ENCODE measurements around the gene MUC5AC.
"Not testable (repeated sequence)": the region's sequence is repeated elsewhere in the genome, so short reads cannot be mapped to it uniquely, and the experiment has no call there.

MUC5AC gene

GRCh38 chr11:1238767-1239595 is 81.2 kb downstream of the MUC5AC start:
- no peak overlapping the region for H3K4me3 ChIP-seq (ENCODE audit: low read length)
- no peak overlapping the region for H3K9ac ChIP-seq (ENCODE audit: low read depth, low read length)
- H3K27ac ChIP-seq (ENCODE audit: low read length): no peak overlapping the region
- H3K4me1 ChIP-seq (ENCODE audit: insufficient read depth, low read length): no peaks in the 10 kb centered on the region
- no peaks in the 10 kb centered on the region for H3K27me3 ChIP-seq (ENCODE audit: insufficient read depth, low read length)
- H3K9me3 ChIP-seq (ENCODE audit: insufficient read depth, low read depth, low read length): no peaks in the 10 kb centered on the region; the same call in 1 of the 2 replicates
- H3K36me3 ChIP-seq (ENCODE audit: insufficient read depth, low read depth, low read length): no peaks in the 10 kb centered on the region

- no peaks in the 10 kb centered on the region for H3K36me3 ChIP-seq (ENCODE audit: insufficient read depth, low read depth, low read length)
- no peak overlapping the region for H3K4me3 ChIP-seq (ENCODE audit: low read length)
- no peaks in the 10 kb centered on the region for H3K4me1 ChIP-seq (ENCODE audit: insufficient read depth, low read length)
- H3K27me3 ChIP-seq (ENCODE audit: insufficient read depth, low read length): no peaks in the 10 kb centered on the region
- H3K9me3 ChIP-seq (ENCODE audit: insufficient read depth, low read depth, low read length): no peaks in the 10 kb centered on the region; the same call in 1 of the 2 replicates
- no peak overlapping the region for H3K9ac ChIP-seq (ENCODE audit: low read depth, low read length)
- no peak overlapping the region for H3K27ac ChIP-seq (ENCODE audit: low read length)
Observed at GRCh38 chr11:1239596-1240205, 81.9 kb downstream of the MUC5AC start.

GRCh38 chr11:1240771-1241170 is 83.0 kb downstream of the MUC5AC start:
- Histone ChIP-seq H3K9ac (ENCODE audit: low read depth, low read length) (no peak overlapping the region), H3K27ac (ENCODE audit: low read length) (no peak overlapping the region), H3K36me3 (ENCODE audit: insufficient read depth, low read depth, low read length) (no peaks in the 10 kb centered on the region), H3K4me1 (ENCODE audit: insufficient read depth, low read length) (no peaks in the 10 kb centered on the region), H3K27me3 (ENCODE audit: insufficient read depth, low read length) (no peaks in the 10 kb centered on the region), H3K4me3 (ENCODE audit: low read length) (no peak overlapping the region), H3K9me3 (ENCODE audit: insufficient read depth, low read depth, low read length) (no peaks in the 10 kb centered on the region; the same call in 1 of the 2 replicates)

GRCh38 chr11:1241706-1242105 is 84.0 kb downstream of the MUC5AC start:
- no peak overlapping the region for H3K27ac ChIP-seq (ENCODE audit: low read length)
- no peaks in the 10 kb centered on the region for H3K4me1 ChIP-seq (ENCODE audit: insufficient read depth, low read length)
- H3K9ac ChIP-seq (ENCODE audit: low read depth, low read length): no peak overlapping the region
- no peak overlapping the region for H3K4me3 ChIP-seq (ENCODE audit: low read length)
- no peaks in the 10 kb centered on the region for H3K27me3 ChIP-seq (ENCODE audit: insufficient read depth, low read length)
- peaks cover 3% of the 10 kb centered on the region; the same call in 1 of the 2 replicates for H3K9me3 ChIP-seq (ENCODE audit: insufficient read depth, low read depth, low read length)
- no peaks in the 10 kb centered on the region for H3K36me3 ChIP-seq (ENCODE audit: insufficient read depth, low read depth, low read length)

- Histone ChIP-seq H3K4me1 (ENCODE audit: insufficient read depth, low read length) (no peaks in the 10 kb centered on the region), H3K27ac (ENCODE audit: low read length) (no peak overlapping the region), H3K4me3 (ENCODE audit: low read length) (no peak overlapping the region), H3K27me3 (ENCODE audit: insufficient read depth, low read length) (no peaks in the 10 kb centered on the region), H3K9ac (ENCODE audit: low read depth, low read length) (no peak overlapping the region), H3K9me3 (ENCODE audit: insufficient read depth, low read depth, low read length) (peaks cover 3% of the 10 kb centered on the region; the same call in 1 of the 2 replicates), H3K36me3 (ENCODE audit: insufficient read depth, low read depth, low read length) (no peaks in the 10 kb centered on the region)
Observed at GRCh38 chr11:1242289-1242688, 84.5 kb downstream of the MUC5AC start.

- not testable (repeated sequence) for H3K27me3 ChIP-seq (ENCODE audit: insufficient read depth, low read length); H3K36me3 ChIP-seq (ENCODE audit: insufficient read depth, low read depth, low read length); H3K4me3 ChIP-seq (ENCODE audit: low read length); H3K9me3 ChIP-seq (ENCODE audit: insufficient read depth, low read depth, low read length); H3K4me1 ChIP-seq (ENCODE audit: insufficient read depth, low read length); H3K27ac ChIP-seq (ENCODE audit: low read length); H3K9ac ChIP-seq (ENCODE audit: low read depth, low read length)
Observed at GRCh38 chr11:1242751-1243150, 85.0 kb downstream of the MUC5AC start.

GRCh38 chr11:1243521-1243920 is 85.8 kb downstream of the MUC5AC start:
- not testable (repeated sequence) for H3K36me3 ChIP-seq (ENCODE audit: insufficient read depth, low read depth, low read length); H3K4me3 ChIP-seq (ENCODE audit: low read length); H3K9me3 ChIP-seq (ENCODE audit: insufficient read depth, low read depth, low read length); H3K27me3 ChIP-seq (ENCODE audit: insufficient read depth, low read length); H3K4me1 ChIP-seq (ENCODE audit: insufficient read depth, low read length); H3K9ac ChIP-seq (ENCODE audit: low read depth, low read length); H3K27ac ChIP-seq (ENCODE audit: low read length)

GRCh38 chr11:1244557-1244956 is 86.8 kb downstream of the MUC5AC start:
- H3K27ac ChIP-seq (ENCODE audit: low read length); H3K9me3 ChIP-seq (ENCODE audit: insufficient read depth, low read depth, low read length): not testable (repeated sequence)

GRCh38 chr11:1245717-1246116 is 88.0 kb downstream of the MUC5AC start:
- H3K4me3 ChIP-seq (ENCODE audit: low read length); H3K4me1 ChIP-seq (ENCODE audit: insufficient read depth, low read length); H3K36me3 ChIP-seq (ENCODE audit: insufficient read depth, low read depth, low read length); H3K9ac ChIP-seq (ENCODE audit: low read depth, low read length); H3K27ac ChIP-seq (ENCODE audit: low read length); H3K27me3 ChIP-seq (ENCODE audit: insufficient read depth, low read length); H3K9me3 ChIP-seq (ENCODE audit: insufficient read depth, low read depth, low read length): not testable (repeated sequence)

More at GRCh38 chr11:1244557-1244956, 86.8 kb downstream of the MUC5AC start:
- not testable (repeated sequence) for H3K9ac ChIP-seq (ENCODE audit: low read depth, low read length); H3K4me3 ChIP-seq (ENCODE audit: low read length); H3K36me3 ChIP-seq (ENCODE audit: insufficient read depth, low read depth, low read length); H3K27me3 ChIP-seq (ENCODE audit: insufficient read depth, low read length); H3K4me1 ChIP-seq (ENCODE audit: insufficient read depth, low read length)

- not testable (repeated sequence) for H3K27me3 ChIP-seq (ENCODE audit: insufficient read depth, low read length); H3K27ac ChIP-seq (ENCODE audit: low read length); H3K4me3 ChIP-seq (ENCODE audit: low read length); H3K9ac ChIP-seq (ENCODE audit: low read depth, low read length); H3K9me3 ChIP-seq (ENCODE audit: insufficient read depth, low read depth, low read length); H3K36me3 ChIP-seq (ENCODE audit: insufficient read depth, low read depth, low read length); H3K4me1 ChIP-seq (ENCODE audit: insufficient read depth, low read length)
Observed at GRCh38 chr11:1246301-1246700, 88.5 kb downstream of the MUC5AC start.

GRCh38 chr11:1247026-1247425 is 89.3 kb downstream of the MUC5AC start:
- H3K9ac ChIP-seq (ENCODE audit: low read depth, low read length); H3K27me3 ChIP-seq (ENCODE audit: insufficient read depth, low read length); H3K4me3 ChIP-seq (ENCODE audit: low read length); H3K36me3 ChIP-seq (ENCODE audit: insufficient read depth, low read depth, low read length); H3K27ac ChIP-seq (ENCODE audit: low read length); H3K4me1 ChIP-seq (ENCODE audit: insufficient read depth, low read length): not testable (repeated sequence)
- peaks cover 17% of the 10 kb centered on the region for H3K9me3 ChIP-seq (ENCODE audit: insufficient read depth, low read depth, low read length)

GRCh38 chr11:1248951-1249350 is 91.2 kb downstream of the MUC5AC start:
- not testable (repeated sequence) for H3K27ac ChIP-seq (ENCODE audit: low read length); H3K4me1 ChIP-seq (ENCODE audit: insufficient read depth, low read length); H3K9ac ChIP-seq (ENCODE audit: low read depth, low read length); H3K4me3 ChIP-seq (ENCODE audit: low read length); H3K36me3 ChIP-seq (ENCODE audit: insufficient read depth, low read depth, low read length); H3K27me3 ChIP-seq (ENCODE audit: insufficient read depth, low read length)
- H3K9me3 ChIP-seq (ENCODE audit: insufficient read depth, low read depth, low read length): peaks cover 18% of the 10 kb centered on the region

Measured in iPS-20b (cell line).